GM12801 (cell line): ENCODE data around the gene GJA3.

Experiments
- TF ChIP-seq, protein P1 (sequence below): IDR thresholded peaks from one replicate; pipeline ENCODE4 v1.5.1; 2011; ENCODE audit warnings: control low read depth; ENCODE audit not compliant: insufficient read length; ENCODE audit errors: extremely low read depth

The GJA3 gene

DNA sequence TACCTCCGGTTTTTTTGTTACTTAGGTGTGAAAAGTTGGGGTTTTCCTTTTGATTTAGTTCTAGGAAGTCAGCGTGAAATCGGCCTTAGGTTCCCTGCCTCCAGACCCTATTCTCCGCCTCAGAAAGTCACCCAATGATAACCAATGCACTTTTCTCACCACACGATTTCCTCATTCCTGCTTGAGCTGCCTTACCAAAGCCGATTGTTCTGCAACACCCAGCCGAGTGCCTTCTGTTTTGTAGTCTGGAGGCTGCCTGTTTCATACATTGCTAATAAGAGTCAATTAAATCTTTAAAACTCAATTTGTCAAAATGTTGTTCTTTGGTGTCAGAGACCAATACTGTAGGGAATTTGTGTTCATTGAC lies 39.7 kb downstream of the GJA3 start:
- TF ChIP-seq, protein P1, sequence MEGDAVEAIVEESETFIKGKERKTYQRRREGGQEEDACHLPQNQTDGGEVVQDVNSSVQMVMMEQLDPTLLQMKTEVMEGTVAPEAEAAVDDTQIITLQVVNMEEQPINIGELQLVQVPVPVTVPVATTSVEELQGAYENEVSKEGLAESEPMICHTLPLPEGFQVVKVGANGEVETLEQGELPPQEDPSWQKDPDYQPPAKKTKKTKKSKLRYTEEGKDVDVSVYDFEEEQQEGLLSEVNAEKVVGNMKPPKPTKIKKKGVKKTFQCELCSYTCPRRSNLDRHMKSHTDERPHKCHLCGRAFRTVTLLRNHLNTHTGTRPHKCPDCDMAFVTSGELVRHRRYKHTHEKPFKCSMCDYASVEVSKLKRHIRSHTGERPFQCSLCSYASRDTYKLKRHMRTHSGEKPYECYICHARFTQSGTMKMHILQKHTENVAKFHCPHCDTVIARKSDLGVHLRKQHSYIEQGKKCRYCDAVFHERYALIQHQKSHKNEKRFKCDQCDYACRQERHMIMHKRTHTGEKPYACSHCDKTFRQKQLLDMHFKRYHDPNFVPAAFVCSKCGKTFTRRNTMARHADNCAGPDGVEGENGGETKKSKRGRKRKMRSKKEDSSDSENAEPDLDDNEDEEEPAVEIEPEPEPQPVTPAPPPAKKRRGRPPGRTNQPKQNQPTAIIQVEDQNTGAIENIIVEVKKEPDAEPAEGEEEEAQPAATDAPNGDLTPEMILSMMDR: no peak

DNA sequence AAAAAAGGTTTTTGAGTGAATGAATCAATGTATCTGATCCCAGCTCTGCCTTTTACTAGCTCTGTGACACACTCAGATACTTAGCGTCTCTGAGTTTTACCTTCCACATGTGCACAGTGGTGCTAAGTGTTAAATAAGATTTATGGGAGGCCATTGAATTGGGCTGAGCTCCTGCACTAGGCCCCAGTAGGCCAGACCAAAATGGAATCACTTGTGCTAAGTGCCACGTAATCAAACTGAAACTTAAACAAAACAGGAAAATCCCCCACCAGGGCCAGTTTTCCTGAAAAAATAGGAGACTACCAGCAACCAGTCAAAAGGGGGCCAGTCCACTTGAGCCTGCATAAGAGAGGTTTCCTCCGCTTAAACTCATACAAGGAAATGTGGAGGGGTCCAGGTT lies 40.9 kb downstream of the GJA3 start:
- TF ChIP-seq, protein P1: no peak

DNA sequence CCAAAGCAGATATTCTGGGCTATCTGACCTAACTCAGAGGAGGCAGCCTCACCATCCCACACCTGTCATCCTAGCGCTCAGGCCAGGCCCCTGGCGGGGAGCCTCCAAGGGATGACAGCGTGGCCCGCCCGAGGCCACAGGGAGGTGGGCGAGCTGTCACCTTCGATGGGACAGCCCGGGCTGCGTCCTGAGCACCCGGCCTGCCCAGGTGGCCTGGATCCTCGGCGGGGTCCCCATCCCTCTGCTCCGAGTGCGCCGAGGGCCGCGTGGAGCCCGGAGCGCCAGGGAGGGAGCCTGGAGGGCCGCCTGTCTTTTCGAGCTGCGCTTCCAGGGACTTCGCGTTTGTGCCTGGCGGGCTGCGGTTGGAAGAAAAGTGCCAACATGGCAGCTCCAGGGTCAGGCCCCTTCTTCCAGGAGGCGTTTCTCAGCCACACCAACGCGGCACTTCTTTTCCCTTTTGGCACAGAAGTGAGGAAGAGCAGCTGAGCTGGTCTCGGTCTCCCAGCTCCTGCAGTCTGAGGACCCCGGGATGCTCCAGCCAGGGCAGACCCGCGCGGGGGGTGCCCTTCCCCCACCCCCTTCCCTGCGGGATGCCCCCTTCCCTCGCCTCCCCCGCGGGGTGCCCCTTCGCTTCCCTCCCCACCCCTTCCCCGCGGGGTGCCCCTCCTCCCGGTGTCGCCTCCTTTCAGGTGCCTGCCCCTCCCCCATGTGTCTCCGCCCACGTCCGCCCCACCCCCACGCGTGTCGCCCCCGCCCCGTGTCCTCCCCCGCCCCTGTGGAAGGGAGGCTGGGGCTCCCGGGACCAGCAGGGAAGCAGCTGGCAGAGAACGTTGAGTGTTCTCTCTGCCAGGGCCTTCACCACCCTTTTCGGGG lies 42.3 kb downstream of the GJA3 start:
- TF ChIP-seq, protein P1: no peak

DNA sequence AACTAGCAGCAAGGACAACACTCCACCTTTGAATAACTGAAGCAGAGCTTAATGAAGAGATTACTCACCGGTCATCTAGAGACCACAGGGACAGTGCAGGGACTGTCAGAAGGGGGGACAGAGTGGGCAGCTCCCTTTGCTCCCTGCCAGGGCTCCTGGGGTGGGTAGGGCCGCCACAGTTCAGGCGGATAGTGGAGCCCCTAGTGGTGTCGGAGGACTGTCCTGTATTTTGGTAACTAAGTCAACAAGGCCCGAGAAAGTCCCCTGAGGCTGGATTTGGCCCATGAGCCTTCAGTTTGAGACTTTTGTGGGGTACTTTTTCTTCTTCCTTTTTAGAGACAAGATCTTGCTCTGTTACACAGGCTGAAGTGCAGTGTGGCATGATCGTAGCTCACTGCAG lies 44.6 kb downstream of the GJA3 start:
- TF ChIP-seq, protein P1: no peak

DNA sequence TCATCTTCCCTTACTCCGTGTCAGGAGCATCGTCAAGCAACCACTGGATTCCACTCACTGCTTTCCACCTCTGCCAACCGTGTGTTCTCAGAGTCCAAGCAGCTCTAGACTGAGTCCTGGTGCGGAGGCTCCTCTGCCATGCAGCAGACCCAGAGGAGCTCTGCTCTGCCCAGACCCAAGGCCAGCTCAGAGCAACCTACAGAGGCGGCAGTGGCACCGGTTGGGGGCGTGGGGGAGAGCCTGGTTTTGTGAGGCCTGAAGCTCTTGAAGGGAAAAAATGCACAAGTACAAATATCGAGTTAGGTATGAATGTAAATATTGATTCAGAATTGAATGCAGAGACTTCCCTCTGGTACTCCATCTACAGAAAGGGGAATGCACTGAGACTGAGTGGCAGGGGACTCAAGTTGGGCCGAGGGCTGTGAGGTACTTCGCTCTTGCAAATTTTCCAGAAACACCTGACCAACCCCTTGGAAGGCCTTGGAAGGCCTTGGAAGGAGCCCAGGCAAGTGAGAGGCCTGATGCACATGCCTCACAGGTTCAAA lies 46.7 kb downstream of the GJA3 start:
- TF ChIP-seq, protein P1: no peak

DNA sequence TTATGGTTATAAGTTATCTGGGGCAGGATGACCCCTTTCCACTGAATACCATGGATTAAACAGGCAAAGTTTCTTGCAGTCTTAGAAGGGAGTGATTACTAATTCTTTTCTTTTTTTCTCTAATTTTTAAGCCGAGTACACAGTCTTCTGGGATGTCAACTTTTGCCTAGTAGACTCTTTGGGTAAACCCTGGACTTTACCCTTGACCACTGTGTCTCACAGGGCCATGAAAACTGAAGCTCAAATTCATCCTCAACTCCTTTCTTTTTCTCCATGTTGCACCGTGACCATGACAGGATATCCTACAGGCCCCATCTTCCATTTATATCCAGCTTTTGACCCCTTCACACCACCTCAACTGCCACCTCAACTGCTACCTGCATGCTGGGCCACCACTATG lies 51.8 kb downstream of the GJA3 start:
- TF ChIP-seq, protein P1: no peak

DNA sequence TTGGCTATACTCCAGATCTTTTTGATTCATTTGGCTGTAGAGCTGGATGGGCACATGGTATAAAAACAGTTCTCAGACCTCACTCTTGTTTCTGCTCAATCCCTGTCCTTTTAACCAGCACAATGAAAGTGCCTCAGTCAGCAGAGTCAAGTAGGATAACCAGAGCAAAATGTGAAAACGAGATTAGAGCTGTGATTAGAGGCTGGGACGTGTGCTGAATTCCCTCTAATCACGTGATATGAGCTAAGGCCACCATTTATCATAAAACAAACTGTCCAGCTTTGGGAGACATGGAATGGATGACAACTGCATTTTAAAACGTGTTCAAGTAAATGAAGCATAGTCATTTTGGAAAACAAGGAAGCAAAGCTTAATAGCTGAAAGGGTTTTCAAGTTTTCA lies 54.1 kb downstream of the GJA3 start:
- TF ChIP-seq, protein P1: no peak
